ENCODE results near the gene RPL23. TPM values are rescaled to one million over a fixed set of nuclear protein-coding genes. Genes with fewer than 3 reads are reported as not detected.

RPL23 gene
- total RNA-seq, 4 donors from 2014 or later: 1,475 to 2,290 (median 1,639) TPM

DNA sequence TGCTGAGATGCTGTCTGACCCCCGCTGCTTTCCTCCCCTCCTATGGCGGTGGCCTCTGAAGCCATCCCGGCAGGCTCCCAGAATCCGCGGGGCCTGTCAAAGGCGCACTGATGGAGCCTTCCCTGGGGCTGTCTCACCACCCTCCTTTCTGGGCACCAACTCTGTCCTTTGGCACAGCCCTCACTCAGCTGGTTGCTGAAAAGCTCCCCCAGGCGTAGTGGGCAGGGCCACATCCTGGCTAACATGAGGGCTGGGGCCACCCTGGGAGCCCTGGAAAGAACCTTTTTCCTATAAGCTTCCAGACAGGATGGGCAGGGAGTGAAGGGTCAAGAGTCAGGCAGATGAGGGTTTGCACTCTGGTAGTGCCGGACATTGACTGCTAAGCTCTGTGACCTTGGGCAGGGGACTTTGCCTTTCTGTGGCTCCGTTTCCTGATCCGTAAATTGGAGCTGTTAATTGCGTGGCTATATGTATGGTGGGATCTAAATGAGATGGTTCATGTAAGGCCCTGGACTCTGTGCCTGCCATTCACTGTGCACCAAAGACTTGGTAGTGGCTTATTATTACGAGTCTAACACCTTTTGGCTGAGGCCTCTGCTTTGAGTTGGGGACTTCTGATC is 44.3 kb upstream of the RPL23 start:
- TF ChIP-seq, protein P1, sequence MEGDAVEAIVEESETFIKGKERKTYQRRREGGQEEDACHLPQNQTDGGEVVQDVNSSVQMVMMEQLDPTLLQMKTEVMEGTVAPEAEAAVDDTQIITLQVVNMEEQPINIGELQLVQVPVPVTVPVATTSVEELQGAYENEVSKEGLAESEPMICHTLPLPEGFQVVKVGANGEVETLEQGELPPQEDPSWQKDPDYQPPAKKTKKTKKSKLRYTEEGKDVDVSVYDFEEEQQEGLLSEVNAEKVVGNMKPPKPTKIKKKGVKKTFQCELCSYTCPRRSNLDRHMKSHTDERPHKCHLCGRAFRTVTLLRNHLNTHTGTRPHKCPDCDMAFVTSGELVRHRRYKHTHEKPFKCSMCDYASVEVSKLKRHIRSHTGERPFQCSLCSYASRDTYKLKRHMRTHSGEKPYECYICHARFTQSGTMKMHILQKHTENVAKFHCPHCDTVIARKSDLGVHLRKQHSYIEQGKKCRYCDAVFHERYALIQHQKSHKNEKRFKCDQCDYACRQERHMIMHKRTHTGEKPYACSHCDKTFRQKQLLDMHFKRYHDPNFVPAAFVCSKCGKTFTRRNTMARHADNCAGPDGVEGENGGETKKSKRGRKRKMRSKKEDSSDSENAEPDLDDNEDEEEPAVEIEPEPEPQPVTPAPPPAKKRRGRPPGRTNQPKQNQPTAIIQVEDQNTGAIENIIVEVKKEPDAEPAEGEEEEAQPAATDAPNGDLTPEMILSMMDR (IDR thresholded peaks at IDR 0.05): no peak
- no peak for TF ChIP-seq POLR2A (IDR thresholded peaks at IDR 0.05)

DNA sequence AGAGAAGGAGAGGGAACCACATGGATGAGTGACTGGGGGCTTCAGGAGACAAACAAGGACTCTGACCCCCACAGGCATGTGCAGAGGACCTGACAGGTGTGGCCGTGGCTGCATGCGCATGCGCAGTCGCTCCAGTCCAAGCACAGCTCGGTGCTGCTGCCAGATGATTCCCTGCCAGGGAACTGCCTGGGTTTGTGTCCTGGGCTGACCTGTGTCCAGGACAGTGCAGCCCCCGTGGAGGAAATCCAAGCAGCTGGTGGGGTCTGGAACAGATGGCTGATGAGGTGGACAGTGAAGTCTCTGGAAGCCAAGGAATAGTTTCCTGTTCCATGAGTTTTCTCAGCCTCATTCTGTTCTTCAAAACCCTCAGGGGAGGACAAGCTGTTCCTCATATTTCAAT is 43.7 kb upstream of the RPL23 start:
- 31 to 38% methylated on average over 6 of the region's 6 CpGs for WGBS, 2 donors
- intact Hi-C loops (cut with DNase I; ENCODE audit: low total_unique reads): no loop called here
- no peak for TF ChIP-seq POLR2A (IDR thresholded peaks at IDR 0.05)
- TF ChIP-seq, protein P1 (IDR thresholded peaks at IDR 0.05): no peak
- no peak for DNase-seq (ENCODE audit: low spot score in 2 of 2)
- H3K4me3 ChIP-seq (ENCODE audit: low read depth, poor library complexity, severe bottlenecking): no peak overlapping the region

More for the DNA sequence above, 44.3 kb upstream of the RPL23 start:
- H3K4me3 ChIP-seq (ENCODE audit: low read depth, poor library complexity, severe bottlenecking): no peak overlapping the region
- DNase-seq (ENCODE audit: low spot score in 2 of 2): no peak
- intact Hi-C loops (cut with DNase I; ENCODE audit: low total_unique reads): no loop called here
- WGBS, 2 donors: 50 to 53% methylated on average over 12 of the region's 12 CpGs

DNA sequence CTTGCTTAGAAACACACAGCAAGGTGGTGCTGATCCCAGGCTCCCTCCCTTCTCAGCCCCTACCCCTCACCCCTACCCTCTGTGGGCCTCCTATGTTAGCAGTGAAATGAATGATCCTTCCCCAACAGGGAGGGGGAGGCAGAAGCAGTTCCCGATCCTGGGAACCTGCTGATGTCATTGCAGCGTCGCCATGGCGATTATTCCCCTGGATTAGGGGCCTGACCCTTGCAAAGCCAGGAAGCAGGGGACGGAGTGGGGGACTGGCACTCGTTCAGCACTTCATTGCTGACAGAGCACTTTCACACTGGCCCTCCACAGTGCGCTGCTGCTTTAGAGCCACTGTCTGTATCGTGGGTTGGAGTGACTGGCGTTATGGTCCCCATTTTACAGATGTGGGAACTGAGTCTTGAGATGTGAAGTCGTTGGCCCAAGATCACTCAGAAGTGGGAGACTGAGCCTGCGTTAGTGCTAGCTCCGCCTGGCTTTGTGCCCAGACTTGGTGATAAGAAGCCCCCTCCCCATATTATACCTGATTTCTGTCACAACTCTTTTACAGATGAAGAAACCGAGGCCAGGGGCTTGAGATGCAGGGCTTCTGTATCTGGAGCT is 42.9 kb upstream of the RPL23 start:
- TF ChIP-seq, protein P1 (IDR thresholded peaks at IDR 0.05): no peak
- TF ChIP-seq POLR2A (IDR thresholded peaks at IDR 0.05): no peak
- H3K4me3 ChIP-seq (ENCODE audit: low read depth, poor library complexity, severe bottlenecking): no peak overlapping the region
- DNase-seq (ENCODE audit: low spot score in 2 of 2): no peak
- intact Hi-C loops (cut with DNase I; ENCODE audit: low total_unique reads): no loop called here
- WGBS, 2 donors: 72 to 78% methylated on average over 12 to 13 of the region's 13 CpGs

DNA sequence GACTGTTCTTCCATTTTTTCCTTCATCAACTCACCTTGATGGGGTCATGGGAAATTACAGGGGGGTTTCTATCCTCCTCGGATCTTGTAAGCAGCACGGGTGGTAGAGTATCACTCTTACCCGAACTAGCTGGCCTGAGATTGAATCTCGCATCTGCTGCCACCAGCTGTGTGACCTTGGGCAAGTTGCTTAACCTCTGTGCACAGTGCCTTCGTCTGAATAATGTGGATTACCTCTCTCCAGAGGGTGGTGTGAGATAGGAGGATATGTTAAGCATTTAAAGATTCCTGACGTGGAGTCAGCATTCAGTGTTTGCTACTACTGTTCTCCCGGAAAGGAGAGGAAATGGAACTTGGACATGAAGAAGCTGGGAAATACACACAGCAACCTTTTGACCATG is 40.8 kb upstream of the RPL23 start:
- WGBS, 2 donors: 59 to 69% methylated on average over 7 of the region's 7 CpGs
- intact Hi-C loops (cut with DNase I; ENCODE audit: low total_unique reads): no loop called here
- DNase-seq (ENCODE audit: low spot score in 2 of 2): no peak
- TF ChIP-seq, protein P1 (IDR thresholded peaks at IDR 0.05): no peak
- TF ChIP-seq POLR2A (IDR thresholded peaks at IDR 0.05): no peak
- no peak overlapping the region for H3K4me3 ChIP-seq (ENCODE audit: low read depth, poor library complexity, severe bottlenecking)

DNA sequence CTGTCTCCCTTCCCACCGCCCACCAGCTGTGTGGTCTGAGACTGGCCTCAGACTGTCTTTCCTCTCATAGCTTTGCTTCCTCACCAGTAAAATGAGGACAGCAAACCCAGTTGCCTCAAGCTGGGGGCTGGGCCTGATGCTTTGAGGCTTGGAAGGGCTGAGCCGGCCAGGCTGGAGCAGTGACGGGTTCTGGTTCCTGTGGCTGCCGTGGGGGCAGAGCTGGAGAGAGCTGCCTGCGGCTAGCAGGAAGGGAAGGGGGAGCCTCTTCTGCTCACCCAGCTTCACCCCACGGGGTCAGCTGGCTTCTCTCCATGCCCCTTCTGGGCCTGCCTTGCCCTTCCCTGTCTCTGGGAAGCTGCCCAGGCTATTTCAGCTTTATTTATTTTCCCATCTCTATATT is 40.1 kb upstream of the RPL23 start:
- intact Hi-C loops (cut with DNase I; ENCODE audit: low total_unique reads): no loop called here
- no peak for DNase-seq (ENCODE audit: low spot score in 2 of 2)
- no peak overlapping the region for H3K4me3 ChIP-seq (ENCODE audit: low read depth, poor library complexity, severe bottlenecking)
- 44 to 56% methylated on average over 6 of the region's 6 CpGs for WGBS, 2 donors
- TF ChIP-seq POLR2A (IDR thresholded peaks at IDR 0.05): no peak
- TF ChIP-seq, protein P1 (IDR thresholded peaks at IDR 0.05): no peak
